Astrocyte (in vitro differentiated cells and primary cell): ENCODE data around the gene VWA1. TPM values are rescaled to one million over a fixed set of nuclear protein-coding genes. Genes with fewer than 3 reads are reported as not detected.
"Not testable (repeated sequence)": the region's sequence is repeated elsewhere in the genome, so short reads cannot be mapped to it uniquely, and the experiment has no call there.

Source experiments
- DNase-seq: peaks from one replicate; pipeline ENCODE4 v3.0.0-alpha.2; 2010; ENCODE audit warnings: low read depth
- FAIRE-seq: peaks from 2 replicates; lab custom pipeline; 2011; peaks lifted over from hg19 to GRCh38; lab: Jason Lieb, UNC
- H2AFZ ChIP-seq: 2 replicates; pipeline ENCODE4 v1.6.0; 2012; ENCODE audit warnings: low read depth, low read length, inconsistent platforms
- H3K27ac ChIP-seq: 2 replicates; pipeline ENCODE4 v1.5.1; 2011; ENCODE audit warnings: low read depth, low read length, inconsistent platforms
- H3K27me3 ChIP-seq: 2 replicates; pipeline ENCODE4 v1.6.0; 2011; ENCODE audit warnings: low read length, inconsistent platforms; ENCODE audit not compliant: insufficient read depth
- H3K36me3 ChIP-seq: 2 replicates; pipeline ENCODE4 v1.5.1; 2011; ENCODE audit warnings: low read length, inconsistent platforms; ENCODE audit not compliant: insufficient read depth
- H3K4me1 ChIP-seq: 2 replicates; pipeline ENCODE4 v1.5.1; 2011; ENCODE audit warnings: low read length, inconsistent platforms; ENCODE audit not compliant: insufficient read depth
- H3K4me2 ChIP-seq: 2 replicates; pipeline ENCODE4 v1.6.0; 2012; ENCODE audit warnings: low read length, inconsistent platforms
- H3K4me3 ChIP-seq: 2 replicates; pipeline ENCODE4 v1.5.1; 2011; ENCODE audit warnings: low read depth, mild to moderate bottlenecking, low read length, inconsistent platforms; ENCODE audit not compliant: insufficient read depth
- H3K79me2 ChIP-seq: 2 replicates; pipeline ENCODE4 v1.6.0; 2012; ENCODE audit warnings: mild to moderate bottlenecking, low read length, inconsistent platforms; ENCODE audit not compliant: insufficient read depth
- H3K9ac ChIP-seq: 2 replicates; pipeline ENCODE4 v1.6.0; 2012; ENCODE audit warnings: mild to moderate bottlenecking, low read length, inconsistent platforms
- H3K9me3 ChIP-seq: 2 replicates; pipeline ENCODE4 v1.5.1; 2012; ENCODE audit warnings: low read depth, mild to moderate bottlenecking, low read length, inconsistent platforms; ENCODE audit not compliant: insufficient read depth
- H4K20me1 ChIP-seq: 2 replicates; pipeline ENCODE4 v1.6.0; 2012; ENCODE audit warnings: low read length, inconsistent platforms; ENCODE audit not compliant: insufficient read depth
- H3K27ac Mint-ChIP-seq: one replicate; pipeline ENCODE4 v1.8.0; 2021; ENCODE audit warnings: mild to moderate bottlenecking, mixed read lengths; ENCODE audit not compliant: unreplicated experiment
- H3K27me3 Mint-ChIP-seq: one replicate; pipeline ENCODE4 v1.8.0; 2021; ENCODE audit warnings: low read depth, mixed read lengths; ENCODE audit not compliant: unreplicated experiment
- H3K36me3 Mint-ChIP-seq: one replicate; pipeline ENCODE4 v1.8.0; 2021; ENCODE audit warnings: low read depth, mixed read lengths; ENCODE audit not compliant: unreplicated experiment
- H3K4me1 Mint-ChIP-seq: one replicate; pipeline ENCODE4 v1.8.0; 2021; ENCODE audit warnings: low read depth, mixed read lengths; ENCODE audit not compliant: unreplicated experiment
- H3K4me3 Mint-ChIP-seq: one replicate; pipeline ENCODE4 v1.8.0; 2021; ENCODE audit warnings: mild to moderate bottlenecking, moderate library complexity, mixed read lengths; ENCODE audit not compliant: unreplicated experiment
- H3K9me3 Mint-ChIP-seq: one replicate; pipeline ENCODE4 v1.8.0; 2021; ENCODE audit warnings: mild to moderate bottlenecking, mixed read lengths; ENCODE audit not compliant: unreplicated experiment
- EZH2 ChIP-seq: IDR thresholded peaks from 2 replicates; pipeline ENCODE4 v1.6.1; 2012; ENCODE audit warnings: mild to moderate bottlenecking, low read length, inconsistent platforms; ENCODE audit not compliant: insufficient read depth
- total RNA-seq: library from RNA; stranded (reverse); gene quantifications from 2 replicates; pipeline ENCODE4 v1.2.1, GENCODE V29; 2021
- TF ChIP-seq, protein P1 (sequence below): IDR thresholded peaks from 2 replicates; pipeline ENCODE4 v1.5.1; 2011; ENCODE audit warnings: low read depth, mild to moderate bottlenecking, inconsistent platforms, low read length, moderate library complexity; ENCODE audit not compliant: insufficient read depth

VWA1 gene
- total RNA-seq, 1 donor from 2014 or later = 60.4 TPM

DNA sequence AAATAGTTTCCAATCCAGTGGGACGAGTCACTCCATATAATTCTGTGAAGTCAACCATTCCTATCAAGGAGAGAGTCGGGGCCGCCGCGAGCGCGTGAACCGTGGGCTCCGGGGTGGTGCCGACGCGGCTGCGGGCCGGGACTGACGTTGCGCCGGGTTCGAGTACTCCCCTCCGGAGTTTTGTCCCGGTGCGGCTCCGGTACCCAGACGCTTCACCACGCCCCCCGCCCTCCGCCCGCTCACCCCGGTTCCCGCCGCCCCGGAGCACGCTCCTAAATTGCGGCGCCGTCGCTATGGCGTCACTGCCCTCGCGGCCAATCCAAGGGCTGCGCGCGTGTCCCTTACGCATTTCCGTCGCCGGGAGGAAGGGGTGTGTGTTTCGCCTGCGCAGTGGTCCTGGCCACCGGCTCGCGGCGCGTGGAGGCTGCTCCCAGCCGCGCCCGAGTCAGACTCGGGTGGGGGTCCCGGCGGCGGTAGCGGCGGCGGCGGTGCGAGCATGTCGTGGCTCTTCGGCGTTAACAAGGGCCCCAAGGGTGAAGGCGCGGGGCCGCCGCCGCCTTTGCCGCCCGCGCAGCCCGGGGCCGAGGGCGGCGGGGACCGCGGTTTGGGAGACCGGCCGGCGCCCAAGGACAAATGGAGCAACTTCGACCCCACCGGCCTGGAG, 36.0 kb downstream of the VWA1 start, which contains the start of gene ATAD3B:
TSS of gene ATAD3B (plus strand) at position 377 of the 664 bp plus-strand sequence. CDS start at position 497, 120 bp downstream.
- no peak for FAIRE-seq
- TF ChIP-seq EZH2 = no peak
- TF ChIP-seq, protein P1, sequence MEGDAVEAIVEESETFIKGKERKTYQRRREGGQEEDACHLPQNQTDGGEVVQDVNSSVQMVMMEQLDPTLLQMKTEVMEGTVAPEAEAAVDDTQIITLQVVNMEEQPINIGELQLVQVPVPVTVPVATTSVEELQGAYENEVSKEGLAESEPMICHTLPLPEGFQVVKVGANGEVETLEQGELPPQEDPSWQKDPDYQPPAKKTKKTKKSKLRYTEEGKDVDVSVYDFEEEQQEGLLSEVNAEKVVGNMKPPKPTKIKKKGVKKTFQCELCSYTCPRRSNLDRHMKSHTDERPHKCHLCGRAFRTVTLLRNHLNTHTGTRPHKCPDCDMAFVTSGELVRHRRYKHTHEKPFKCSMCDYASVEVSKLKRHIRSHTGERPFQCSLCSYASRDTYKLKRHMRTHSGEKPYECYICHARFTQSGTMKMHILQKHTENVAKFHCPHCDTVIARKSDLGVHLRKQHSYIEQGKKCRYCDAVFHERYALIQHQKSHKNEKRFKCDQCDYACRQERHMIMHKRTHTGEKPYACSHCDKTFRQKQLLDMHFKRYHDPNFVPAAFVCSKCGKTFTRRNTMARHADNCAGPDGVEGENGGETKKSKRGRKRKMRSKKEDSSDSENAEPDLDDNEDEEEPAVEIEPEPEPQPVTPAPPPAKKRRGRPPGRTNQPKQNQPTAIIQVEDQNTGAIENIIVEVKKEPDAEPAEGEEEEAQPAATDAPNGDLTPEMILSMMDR = no peak
- peak within 1 kb of the TSS; percentile 88 for H3K27ac Mint-ChIP-seq

DNA sequence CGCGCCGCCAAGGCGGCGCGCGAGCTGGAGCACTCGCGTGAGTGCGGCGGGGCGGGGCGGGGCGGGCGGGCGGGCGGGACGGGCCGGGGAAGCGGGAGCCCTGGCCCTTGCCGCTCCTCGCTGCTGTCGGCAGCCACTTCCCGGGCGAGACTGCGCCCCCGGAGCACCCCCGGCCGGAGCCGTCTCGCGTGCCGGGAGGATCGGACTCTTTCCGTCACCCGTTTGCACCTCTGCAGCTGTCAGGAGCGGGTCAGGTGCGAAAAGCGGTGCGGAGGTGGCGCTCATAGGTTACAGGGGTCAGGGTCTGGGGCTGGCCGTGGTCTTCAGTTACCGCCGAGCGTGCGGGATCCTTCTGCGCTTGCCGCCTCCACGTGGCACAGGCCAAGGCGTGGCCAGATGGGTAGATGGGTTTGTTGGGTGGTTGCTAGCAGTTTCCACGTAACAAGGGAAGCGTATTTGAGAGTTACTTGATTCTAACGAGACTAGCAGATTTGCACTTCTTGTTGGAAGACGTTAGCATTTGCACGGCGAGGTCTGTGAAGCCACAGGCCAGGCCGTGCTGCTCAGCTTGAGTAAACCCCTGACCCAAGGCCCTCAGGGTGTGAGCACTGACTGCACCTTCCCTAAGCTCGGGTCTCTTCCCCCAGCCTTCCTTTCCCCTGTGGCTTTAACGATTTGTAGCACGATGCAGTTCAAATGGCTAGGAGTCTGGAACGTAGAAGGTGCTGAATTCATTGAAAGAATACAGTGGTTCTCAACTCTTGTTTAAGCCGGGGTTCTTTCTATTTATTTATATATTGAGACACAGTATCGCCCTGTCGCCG, 36.8 kb downstream of the VWA1 start:
- Histone ChIP-seq H4K20me1 (peaks cover 28% of the 10 kb centered on the region), H3K4me2 (peak overlapping the region; percentile 94), H3K9ac (peak overlapping the region; percentile 87), H3K4me1 (peaks cover 11% of the 10 kb centered on the region), H3K79me2 (peaks cover 49% of the 10 kb centered on the region), H3K27ac (peak overlapping the region; percentile 33), H3K4me3 (peak overlapping the region; percentile 90)
- not testable (repeated sequence) for H3K36me3 Mint-ChIP-seq, DNase-seq, H3K9me3 ChIP-seq, H3K27me3 Mint-ChIP-seq, H3K9me3 Mint-ChIP-seq, FAIRE-seq, H3K27me3 ChIP-seq, H3K36me3 ChIP-seq, H2AFZ ChIP-seq, H3K4me1 Mint-ChIP-seq
- Mint-ChIP-seq H3K4me3 (peak overlapping the region; percentile 96), H3K27ac (peak overlapping the region; percentile 88)

More for the DNA sequence above, 36.0 kb downstream of the VWA1 start, which contains the start of gene ATAD3B:
- H3K4me2 ChIP-seq = peak within 1 kb of the TSS; percentile 100
- H3K4me1 Mint-ChIP-seq = peaks cover 5% of the 10 kb centered on the region
- peaks cover 42% of the 10 kb centered on the region for H3K79me2 ChIP-seq
- H3K9ac ChIP-seq = peak within 1 kb of the TSS; percentile 87
- no peaks in the 10 kb centered on the region for H3K36me3 ChIP-seq
- H2AFZ ChIP-seq = peak within 1 kb of the TSS; percentile 70
- no peaks in the 10 kb centered on the region for H3K9me3 Mint-ChIP-seq
- peak within 1 kb of the TSS; percentile 96 for H3K4me3 Mint-ChIP-seq
- no peaks in the 10 kb centered on the region for H3K27me3 ChIP-seq
- H3K36me3 Mint-ChIP-seq = peaks cover 3% of the 10 kb centered on the region
- H3K27ac ChIP-seq = peak within 1 kb of the TSS; percentile 40
- H3K9me3 ChIP-seq = no peaks in the 10 kb centered on the region
- H4K20me1 ChIP-seq = peaks cover 21% of the 10 kb centered on the region
- H3K27me3 Mint-ChIP-seq = peaks cover 2% of the 10 kb centered on the region
- peak within 1 kb of the TSS; percentile 90 for H3K4me3 ChIP-seq
- peaks cover 11% of the 10 kb centered on the region for H3K4me1 ChIP-seq
- peak; percentile 85 for DNase-seq

DNA sequence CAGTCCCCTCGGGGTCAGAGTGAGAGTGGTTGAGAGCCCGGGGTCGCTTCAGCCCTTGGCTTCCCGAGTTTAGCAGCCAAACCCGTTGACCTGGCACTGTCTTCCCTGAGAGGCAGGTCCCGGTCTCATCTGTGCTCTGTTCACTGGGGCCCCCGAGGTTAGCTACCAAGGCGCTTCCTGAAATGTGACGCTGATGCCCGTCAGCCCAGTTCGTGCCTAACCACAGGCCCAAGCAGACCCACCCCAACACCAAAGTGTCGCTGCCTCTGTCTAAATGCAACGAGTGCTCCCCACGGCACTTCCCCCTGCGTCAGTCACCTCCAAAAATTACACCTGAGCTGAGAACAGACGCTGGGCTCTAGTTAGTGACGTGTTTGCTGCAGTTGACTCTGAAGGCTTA, 40.5 kb downstream of the VWA1 start:
- H3K9me3 ChIP-seq, H3K4me1 ChIP-seq, H3K9ac ChIP-seq, H3K27me3 ChIP-seq, H3K27me3 Mint-ChIP-seq, H2AFZ ChIP-seq, H3K4me1 Mint-ChIP-seq, H3K4me3 Mint-ChIP-seq, H3K4me2 ChIP-seq, H3K27ac ChIP-seq, H3K4me3 ChIP-seq, DNase-seq, FAIRE-seq, H3K36me3 Mint-ChIP-seq, H3K36me3 ChIP-seq, H3K9me3 Mint-ChIP-seq, H3K27ac Mint-ChIP-seq: not testable (repeated sequence)
- Histone ChIP-seq H4K20me1 (peaks cover 47% of the 10 kb centered on the region), H3K79me2 (peaks cover 66% of the 10 kb centered on the region)
